B cell (primary cell): ENCODE data around the gene GTF2I.
"Not testable (repeated sequence)": the region's sequence is repeated elsewhere in the genome, so short reads cannot be mapped to it uniquely, and the experiment has no call there.

Experiments used
- CTCF ChIP-seq: fragments of 200-600 bp; IDR thresholded peaks from one replicate; pipeline ENCODE4 v1.8.0; 2022; ENCODE audit warnings: antibody characterized with exemption, mild to moderate bottlenecking
- EZH2 ChIP-seq: IDR thresholded peaks from 2 replicates; pipeline ENCODE4 v1.6.1; 2012; ENCODE audit warnings: borderline replicate concordance, low read depth, mild to moderate bottlenecking, moderate library complexity, low read length; ENCODE audit not compliant: insufficient read depth, poor library complexity, severe bottlenecking

DNA sequence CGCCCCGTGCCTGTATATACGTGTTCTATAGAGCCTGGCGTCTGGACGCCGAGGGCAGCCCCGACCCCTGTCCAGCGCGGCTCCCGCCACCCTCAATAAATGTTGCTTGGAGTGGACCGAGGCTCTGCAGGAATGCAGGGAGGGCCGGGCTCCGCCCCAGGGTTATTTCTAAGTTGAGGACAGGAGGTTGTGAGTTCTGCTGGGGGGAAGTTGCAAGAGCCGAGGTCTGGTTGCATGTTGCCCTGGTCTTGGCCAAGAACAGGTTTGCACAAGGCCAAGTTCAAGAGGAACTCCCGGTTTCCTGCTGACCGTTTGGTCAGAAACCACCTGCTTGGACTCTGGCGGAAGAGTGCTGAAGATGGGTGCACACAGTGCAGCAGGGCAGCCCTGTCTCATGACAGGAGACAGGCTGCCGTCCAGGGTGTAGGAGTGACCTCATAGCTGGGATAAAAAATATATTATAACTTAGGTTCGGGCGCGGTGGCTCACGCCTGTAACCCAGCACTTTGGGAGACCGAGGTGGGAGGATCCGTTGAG lies 131.8 kb downstream of the GTF2I start:
- TF ChIP-seq CTCF, EZH2: not testable (repeated sequence)
